Trophoblast cell (in vitro differentiated cells and primary cell): ENCODE results near the gene AOPEP.

Experiments used
- DNase-seq, 2 donors: peaks; one replicate each; pipeline ENCODE4 v3.0.0-alpha.2; 2016
- H2AFZ ChIP-seq: 2 replicates; pipeline ENCODE4 v1.6.1; 2013; ENCODE audit warnings: low read length, moderate library complexity, mild to moderate bottlenecking; ENCODE audit not compliant: insufficient read depth, poor library complexity
- H2AK5ac ChIP-seq: 2 replicates; pipeline ENCODE4 v1.6.1; 2013; ENCODE audit warnings: mild to moderate bottlenecking, low read length
- H2BK120ac ChIP-seq: 2 replicates; pipeline ENCODE4 v1.6.1; 2013; ENCODE audit warnings: low read length, mild to moderate bottlenecking, moderate library complexity; ENCODE audit not compliant: insufficient read depth, poor library complexity
- H2BK12ac ChIP-seq: 2 replicates; pipeline ENCODE4 v1.6.1; 2013; ENCODE audit warnings: mild to moderate bottlenecking, low read length, moderate library complexity
- H2BK5ac ChIP-seq: 2 replicates; pipeline ENCODE4 v1.6.1; 2013; ENCODE audit warnings: low read length, low read depth, moderate library complexity, mild to moderate bottlenecking; ENCODE audit not compliant: poor library complexity
- H3K14ac ChIP-seq: 2 replicates; pipeline ENCODE4 v1.6.1; 2013; ENCODE audit warnings: mild to moderate bottlenecking, low read length
- H3K18ac ChIP-seq: 2 replicates; pipeline ENCODE4 v1.6.1; 2013; ENCODE audit warnings: mild to moderate bottlenecking, low read length
- H3K23ac ChIP-seq: 2 replicates; pipeline ENCODE4 v1.6.1; 2013; ENCODE audit warnings: low read length
- H3K27ac ChIP-seq: 2 replicates; pipeline ENCODE4 v1.5.1; 2013; ENCODE audit warnings: low read depth, mild to moderate bottlenecking, inconsistent platforms, low read length, moderate library complexity
- H3K27me3 ChIP-seq: 2 replicates; pipeline ENCODE4 v1.6.1; 2013; ENCODE audit warnings: inconsistent platforms, mild to moderate bottlenecking, low read length, moderate library complexity; ENCODE audit not compliant: insufficient read depth
- H3K36me3 ChIP-seq, 2 experiments: 1 replicate in 1 of 2; 2 replicates in 1 of 2; pipeline ENCODE4 v1.6.1; 2013; ENCODE audit warnings: low read length in 2 of 2, mild to moderate bottlenecking in 2 of 2, moderate library complexity in 1 of 2; ENCODE audit not compliant: insufficient read depth in 2 of 2, control insufficient read depth in 1 of 2
- H3K4ac ChIP-seq: 2 replicates; pipeline ENCODE4 v1.6.1; 2013; ENCODE audit warnings: low read depth, mild to moderate bottlenecking, low read length, moderate library complexity
- H3K4me1 ChIP-seq, 2 experiments: 1 replicate in 1 of 2; 2 replicates in 1 of 2; pipeline ENCODE4 v1.6.1; 2013; ENCODE audit warnings: low read length in 2 of 2, mild to moderate bottlenecking in 2 of 2, moderate library complexity in 1 of 2; ENCODE audit not compliant: insufficient read depth in 2 of 2, control insufficient read depth in 1 of 2
- H3K4me2 ChIP-seq: 2 replicates; pipeline ENCODE4 v1.6.1; 2013; ENCODE audit warnings: inconsistent platforms, mild to moderate bottlenecking, low read length, moderate library complexity
- H3K4me3 ChIP-seq: 2 replicates; pipeline ENCODE4 v1.5.1; 2013; ENCODE audit warnings: mild to moderate bottlenecking, low read depth, low read length, inconsistent platforms
- H3K79me1 ChIP-seq: one replicate; pipeline ENCODE4 v1.6.1; 2013; ENCODE audit warnings: low read length
- H3K79me2 ChIP-seq: 2 replicates; pipeline ENCODE4 v1.6.1; 2013; ENCODE audit warnings: low read length, mild to moderate bottlenecking; ENCODE audit not compliant: control insufficient read depth, insufficient read depth, poor library complexity
- H3K9ac ChIP-seq: 2 replicates; pipeline ENCODE4 v1.6.1; 2013; ENCODE audit warnings: mild to moderate bottlenecking, low read length
- H3K9me3 ChIP-seq: 2 replicates; pipeline ENCODE4 v1.6.1; 2013; ENCODE audit warnings: low read depth, mild to moderate bottlenecking, control low read depth, inconsistent platforms, low read length; ENCODE audit not compliant: insufficient read depth
- H4K12ac ChIP-seq: 2 replicates; pipeline ENCODE4 v1.6.1; 2013; ENCODE audit warnings: low read depth, mild to moderate bottlenecking, low read length, moderate library complexity
- H4K8ac ChIP-seq: 2 replicates; pipeline ENCODE4 v1.6.1; 2013; ENCODE audit warnings: low read depth, mild to moderate bottlenecking, low read length, moderate library complexity
- H4K91ac ChIP-seq: one replicate; pipeline ENCODE4 v1.6.1; 2013; ENCODE audit warnings: low read depth, mild to moderate bottlenecking, low read length, moderate library complexity
- WGBS: extraction: QIAGEN DNeasy Blood & Tissue Kit; methylation state at CpG from one replicate; pipeline ENCODE4 v1.1.7; 2013; ENCODE audit warnings: missing lambda C conversion rate; ENCODE audit not compliant: insufficient read length, insufficient coverage; ENCODE audit errors: extremely low coverage; 5-methylcytosine and 5-hydroxymethylcytosine counted together

Gene AOPEP

GRCh38 chr9:95071925-95072324, 345.4 kb downstream of the AOPEP start:
- Histone ChIP-seq H3K79me1 (no peaks in the 10 kb centered on the region), H3K4me1 (peaks cover 0 to 7% of the 10 kb centered on the region in 2 experiments), H2BK120ac (no peak overlapping the region), H4K91ac (no peak overlapping the region), H2BK5ac (no peak overlapping the region), H3K4ac (no peak overlapping the region), H3K79me2 (peaks cover 1% of the 10 kb centered on the region), H3K9me3 (peaks cover 2% of the 10 kb centered on the region), H3K9ac (no peak overlapping the region), H3K27me3 (no peaks in the 10 kb centered on the region), H2AFZ (no peak overlapping the region), H3K23ac (no peak overlapping the region), H2BK12ac (no peak overlapping the region), H3K27ac (no peak overlapping the region), H4K8ac (no peak overlapping the region), H3K4me2 (no peak overlapping the region), H2AK5ac (no peak overlapping the region), H3K14ac (no peak overlapping the region), H3K4me3 (no peak overlapping the region), H3K18ac (peak overlapping the region; percentile 75), H3K36me3 (peaks cover 28 to 38% of the 10 kb centered on the region in 2 experiments), H4K12ac (no peak overlapping the region)
- whole genome bisulfite sequencing: no CpG with 5 or more reads among the region's 5 CpGs
- no peak for DNase-seq

GRCh38 chr9:95073042-95073607, 346.6 kb downstream of the AOPEP start:
- Histone ChIP-seq H3K4me2 (no peak overlapping the region), H2BK120ac (no peak overlapping the region), H3K14ac (no peak overlapping the region), H4K91ac (no peak overlapping the region), H2AFZ (no peak overlapping the region), H2BK12ac (no peak overlapping the region), H3K9ac (no peak overlapping the region), H3K79me2 (peaks cover 3% of the 10 kb centered on the region), H3K36me3 (peaks cover 26 to 36% of the 10 kb centered on the region in 2 experiments), H3K79me1 (no peaks in the 10 kb centered on the region), H2BK5ac (no peak overlapping the region), H3K4ac (no peak overlapping the region), H3K27me3 (no peaks in the 10 kb centered on the region), H3K23ac (no peak overlapping the region), H2AK5ac (no peak overlapping the region), H3K18ac (peak overlapping the region; percentile 63), H3K4me3 (no peak overlapping the region), H4K8ac (no peak overlapping the region), H4K12ac (no peak overlapping the region), H3K4me1 (peaks cover 0 to 10% of the 10 kb centered on the region in 2 experiments), H3K27ac (no peak overlapping the region), H3K9me3 (peaks cover 2% of the 10 kb centered on the region)
- no CpG with 5 or more reads among the region's 18 CpGs for WGBS
- DNase-seq: peak in 1 of 2 donors; percentile 21

GRCh38 chr9:95073918-95074317, 347.4 kb downstream of the AOPEP start:
- Histone ChIP-seq H4K91ac (no peak overlapping the region), H3K27me3 (no peaks in the 10 kb centered on the region), H3K4me3 (no peak overlapping the region), H2BK120ac (no peak overlapping the region), H3K4me1 (peaks cover 6 to 17% of the 10 kb centered on the region in 2 experiments), H3K23ac (no peak overlapping the region), H3K79me1 (peaks cover 2% of the 10 kb centered on the region), H3K9ac (no peak overlapping the region), H3K9me3 (peaks cover 2% of the 10 kb centered on the region), H3K36me3 (peaks cover 26 to 36% of the 10 kb centered on the region in 2 experiments), H2BK5ac (no peak overlapping the region), H3K14ac (no peak overlapping the region), H3K4ac (no peak overlapping the region), H2AK5ac (no peak overlapping the region), H3K27ac (no peak overlapping the region), H2BK12ac (no peak overlapping the region), H4K8ac (no peak overlapping the region), H4K12ac (no peak overlapping the region), H3K79me2 (peaks cover 3% of the 10 kb centered on the region), H3K4me2 (no peak overlapping the region), H3K18ac (no peak overlapping the region), H2AFZ (no peak overlapping the region)
- DNase-seq: no peak
- WGBS: no CpG with 5 or more reads among the region's 5 CpGs

GRCh38 chr9:95074632-95075031, 348.1 kb downstream of the AOPEP start:
- WGBS: no CpG with 5 or more reads among the region's 9 CpGs
- peaks cover 26 to 34% of the 10 kb centered on the region in 2 experiments for H3K36me3 ChIP-seq
- H3K27me3 ChIP-seq: no peaks in the 10 kb centered on the region
- no peak overlapping the region for H3K18ac ChIP-seq
- H3K9me3 ChIP-seq: peaks cover 2% of the 10 kb centered on the region
- H3K79me1 ChIP-seq: peaks cover 2% of the 10 kb centered on the region
- no peak overlapping the region for H2BK120ac ChIP-seq
- DNase-seq: no peak
- no peak overlapping the region for H2BK12ac ChIP-seq
- H3K9ac ChIP-seq: no peak overlapping the region
- no peak overlapping the region for H2AFZ ChIP-seq
- H3K23ac ChIP-seq: no peak overlapping the region
- no peak overlapping the region for H3K4me3 ChIP-seq
- no peak overlapping the region for H3K27ac ChIP-seq
- peaks cover 3% of the 10 kb centered on the region for H3K79me2 ChIP-seq
- H3K4ac ChIP-seq: no peak overlapping the region
- H3K14ac ChIP-seq: no peak overlapping the region
- no peak overlapping the region for H2BK5ac ChIP-seq
- H4K91ac ChIP-seq: no peak overlapping the region
- H2AK5ac ChIP-seq: no peak overlapping the region
- H4K12ac ChIP-seq: no peak overlapping the region
- no peak overlapping the region for H4K8ac ChIP-seq
- no peak overlapping the region for H3K4me2 ChIP-seq
- H3K4me1 ChIP-seq: peaks cover 6 to 17% of the 10 kb centered on the region in 2 experiments
